Astrocyte (in vitro differentiated cells and primary cell): Measurements from ENCODE around the gene MMEL1. TPM values are rescaled to one million over a fixed set of nuclear protein-coding genes. Genes with fewer than 3 reads are reported as not detected.

Experiments used
- DNase-seq: peaks from one replicate; pipeline ENCODE4 v3.0.0-alpha.2; 2010; ENCODE audit warnings: low read depth
- FAIRE-seq: peaks from 2 replicates; lab custom pipeline; 2011; peaks lifted over from hg19 to GRCh38; lab: Jason Lieb, UNC
- H2AFZ ChIP-seq: 2 replicates; pipeline ENCODE4 v1.6.0; 2012; ENCODE audit warnings: low read depth, low read length, inconsistent platforms
- H3K27ac ChIP-seq: 2 replicates; pipeline ENCODE4 v1.5.1; 2011; ENCODE audit warnings: low read depth, low read length, inconsistent platforms
- H3K27me3 ChIP-seq: 2 replicates; pipeline ENCODE4 v1.6.0; 2011; ENCODE audit warnings: low read length, inconsistent platforms; ENCODE audit not compliant: insufficient read depth
- H3K36me3 ChIP-seq: 2 replicates; pipeline ENCODE4 v1.5.1; 2011; ENCODE audit warnings: low read length, inconsistent platforms; ENCODE audit not compliant: insufficient read depth
- H3K4me1 ChIP-seq: 2 replicates; pipeline ENCODE4 v1.5.1; 2011; ENCODE audit warnings: low read length, inconsistent platforms; ENCODE audit not compliant: insufficient read depth
- H3K4me2 ChIP-seq: 2 replicates; pipeline ENCODE4 v1.6.0; 2012; ENCODE audit warnings: low read length, inconsistent platforms
- H3K4me3 ChIP-seq: 2 replicates; pipeline ENCODE4 v1.5.1; 2011; ENCODE audit warnings: low read depth, mild to moderate bottlenecking, low read length, inconsistent platforms; ENCODE audit not compliant: insufficient read depth
- H3K79me2 ChIP-seq: 2 replicates; pipeline ENCODE4 v1.6.0; 2012; ENCODE audit warnings: mild to moderate bottlenecking, low read length, inconsistent platforms; ENCODE audit not compliant: insufficient read depth
- H3K9ac ChIP-seq: 2 replicates; pipeline ENCODE4 v1.6.0; 2012; ENCODE audit warnings: mild to moderate bottlenecking, low read length, inconsistent platforms
- H3K9me3 ChIP-seq: 2 replicates; pipeline ENCODE4 v1.5.1; 2012; ENCODE audit warnings: low read depth, mild to moderate bottlenecking, low read length, inconsistent platforms; ENCODE audit not compliant: insufficient read depth
- H4K20me1 ChIP-seq: 2 replicates; pipeline ENCODE4 v1.6.0; 2012; ENCODE audit warnings: low read length, inconsistent platforms; ENCODE audit not compliant: insufficient read depth
- H3K27ac Mint-ChIP-seq: one replicate; pipeline ENCODE4 v1.8.0; 2021; ENCODE audit warnings: mild to moderate bottlenecking, mixed read lengths; ENCODE audit not compliant: unreplicated experiment
- H3K27me3 Mint-ChIP-seq: one replicate; pipeline ENCODE4 v1.8.0; 2021; ENCODE audit warnings: low read depth, mixed read lengths; ENCODE audit not compliant: unreplicated experiment
- H3K36me3 Mint-ChIP-seq: one replicate; pipeline ENCODE4 v1.8.0; 2021; ENCODE audit warnings: low read depth, mixed read lengths; ENCODE audit not compliant: unreplicated experiment
- H3K4me1 Mint-ChIP-seq: one replicate; pipeline ENCODE4 v1.8.0; 2021; ENCODE audit warnings: low read depth, mixed read lengths; ENCODE audit not compliant: unreplicated experiment
- H3K4me3 Mint-ChIP-seq: one replicate; pipeline ENCODE4 v1.8.0; 2021; ENCODE audit warnings: mild to moderate bottlenecking, moderate library complexity, mixed read lengths; ENCODE audit not compliant: unreplicated experiment
- H3K9me3 Mint-ChIP-seq: one replicate; pipeline ENCODE4 v1.8.0; 2021; ENCODE audit warnings: mild to moderate bottlenecking, mixed read lengths; ENCODE audit not compliant: unreplicated experiment
- EZH2 ChIP-seq: IDR thresholded peaks from 2 replicates; pipeline ENCODE4 v1.6.1; 2012; ENCODE audit warnings: mild to moderate bottlenecking, low read length, inconsistent platforms; ENCODE audit not compliant: insufficient read depth
- total RNA-seq: library from RNA; stranded (reverse); gene quantifications from 2 replicates; pipeline ENCODE4 v1.2.1, GENCODE V29; 2021
- TF ChIP-seq, protein P1 (sequence below): IDR thresholded peaks from 2 replicates; pipeline ENCODE4 v1.5.1; 2011; ENCODE audit warnings: low read depth, mild to moderate bottlenecking, inconsistent platforms, low read length, moderate library complexity; ENCODE audit not compliant: insufficient read depth

MMEL1 gene
- total RNA-seq, 1 donor from 2014 or later = not detected

DNA sequence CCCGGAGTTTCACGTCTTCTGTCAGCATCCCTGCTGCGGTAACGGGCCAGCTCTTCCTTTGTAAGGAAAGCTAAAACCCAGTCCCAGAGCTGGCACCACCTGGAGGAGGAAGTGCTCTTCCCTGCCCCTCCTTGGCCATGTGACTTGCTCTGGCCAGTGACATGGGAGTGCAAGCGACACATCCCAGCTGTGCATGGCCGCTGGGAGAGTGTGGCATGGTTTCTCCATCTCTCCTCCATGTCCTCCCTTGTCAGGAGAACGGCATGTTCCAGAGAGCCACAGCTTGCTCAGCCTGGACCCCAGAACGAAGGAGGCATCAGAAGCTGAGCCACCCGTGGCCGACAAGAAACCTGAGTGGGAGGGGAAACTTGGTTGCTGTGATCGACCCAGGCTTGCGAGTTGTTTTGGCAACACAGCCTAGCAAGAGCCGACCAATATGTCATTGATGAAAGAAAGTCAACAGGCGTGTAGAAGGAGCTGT lies 48.9 kb downstream of the MMEL1 start:
- no peak overlapping the region for H3K4me2 ChIP-seq
- no peaks in the 10 kb centered on the region for H3K27me3 ChIP-seq
- Mint-ChIP-seq H3K27ac (no peak overlapping the region), H3K4me1 (peaks cover 12% of the 10 kb centered on the region), H3K36me3 (no peaks in the 10 kb centered on the region), H3K4me3 (no peak overlapping the region), H3K27me3 (no peaks in the 10 kb centered on the region), H3K9me3 (peaks cover 3% of the 10 kb centered on the region)
- peaks cover 15% of the 10 kb centered on the region for H3K4me1 ChIP-seq
- no peaks in the 10 kb centered on the region for H3K36me3 ChIP-seq
- H2AFZ ChIP-seq = no peak overlapping the region
- TF ChIP-seq EZH2 = no peak
- H4K20me1 ChIP-seq = no peaks in the 10 kb centered on the region
- DNase-seq (no peak), FAIRE-seq (no peak)
- no peak overlapping the region for H3K4me3 ChIP-seq
- no peak overlapping the region for H3K9ac ChIP-seq
- no peaks in the 10 kb centered on the region for H3K9me3 ChIP-seq
- H3K27ac ChIP-seq = no peak overlapping the region
- no peaks in the 10 kb centered on the region for H3K79me2 ChIP-seq

GRCh38 chr1:2583331-2583791 lies 49.5 kb downstream of the MMEL1 start:
- no peak for DNase-seq
- peaks cover 3% of the 10 kb centered on the region for H3K9me3 Mint-ChIP-seq
- no peak for TF ChIP-seq EZH2
- TF ChIP-seq, protein P1, sequence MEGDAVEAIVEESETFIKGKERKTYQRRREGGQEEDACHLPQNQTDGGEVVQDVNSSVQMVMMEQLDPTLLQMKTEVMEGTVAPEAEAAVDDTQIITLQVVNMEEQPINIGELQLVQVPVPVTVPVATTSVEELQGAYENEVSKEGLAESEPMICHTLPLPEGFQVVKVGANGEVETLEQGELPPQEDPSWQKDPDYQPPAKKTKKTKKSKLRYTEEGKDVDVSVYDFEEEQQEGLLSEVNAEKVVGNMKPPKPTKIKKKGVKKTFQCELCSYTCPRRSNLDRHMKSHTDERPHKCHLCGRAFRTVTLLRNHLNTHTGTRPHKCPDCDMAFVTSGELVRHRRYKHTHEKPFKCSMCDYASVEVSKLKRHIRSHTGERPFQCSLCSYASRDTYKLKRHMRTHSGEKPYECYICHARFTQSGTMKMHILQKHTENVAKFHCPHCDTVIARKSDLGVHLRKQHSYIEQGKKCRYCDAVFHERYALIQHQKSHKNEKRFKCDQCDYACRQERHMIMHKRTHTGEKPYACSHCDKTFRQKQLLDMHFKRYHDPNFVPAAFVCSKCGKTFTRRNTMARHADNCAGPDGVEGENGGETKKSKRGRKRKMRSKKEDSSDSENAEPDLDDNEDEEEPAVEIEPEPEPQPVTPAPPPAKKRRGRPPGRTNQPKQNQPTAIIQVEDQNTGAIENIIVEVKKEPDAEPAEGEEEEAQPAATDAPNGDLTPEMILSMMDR = no peak
- Histone ChIP-seq H3K4me2 (no peak overlapping the region), H3K27ac (no peak overlapping the region), H3K27me3 (no peaks in the 10 kb centered on the region), H3K4me3 (no peak overlapping the region), H4K20me1 (no peaks in the 10 kb centered on the region), H3K9me3 (no peaks in the 10 kb centered on the region), H2AFZ (no peak overlapping the region), H3K36me3 (no peaks in the 10 kb centered on the region), H3K79me2 (no peaks in the 10 kb centered on the region), H3K9ac (no peak overlapping the region), H3K4me1 (peaks cover 15% of the 10 kb centered on the region)
- H3K27me3 Mint-ChIP-seq = no peaks in the 10 kb centered on the region
- peaks cover 13% of the 10 kb centered on the region for H3K4me1 Mint-ChIP-seq
- no peak for FAIRE-seq
- no peak overlapping the region for H3K4me3 Mint-ChIP-seq
- H3K36me3 Mint-ChIP-seq = no peaks in the 10 kb centered on the region
- no peak overlapping the region for H3K27ac Mint-ChIP-seq

DNA sequence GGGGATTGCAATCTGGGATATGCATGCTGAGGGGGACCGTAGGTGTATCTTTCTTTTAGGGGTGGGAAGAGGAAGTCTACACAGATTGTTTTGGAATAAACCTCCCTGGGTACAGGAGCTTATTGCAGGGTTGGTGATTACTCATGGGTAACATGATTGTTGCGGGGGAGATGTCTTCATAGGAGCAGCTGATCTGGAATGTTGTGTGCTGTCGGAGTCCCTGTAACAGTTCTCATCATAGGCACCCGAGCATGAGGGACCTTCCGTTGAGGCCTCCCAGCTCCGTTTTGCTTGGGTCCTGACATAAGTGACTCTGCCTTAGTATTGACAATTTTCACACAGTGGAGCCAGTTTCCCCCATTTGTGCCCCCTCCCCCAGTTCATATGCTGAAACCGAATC lies 50.4 kb downstream of the MMEL1 start:
- H3K27ac Mint-ChIP-seq = no peak overlapping the region
- DNase-seq (no peak), FAIRE-seq (no peak)
- Histone ChIP-seq H3K9ac (no peak overlapping the region), H3K36me3 (no peaks in the 10 kb centered on the region), H3K9me3 (no peaks in the 10 kb centered on the region), H3K4me2 (no peak overlapping the region), H3K27ac (no peak overlapping the region), H3K4me1 (peaks cover 13% of the 10 kb centered on the region), H3K4me3 (no peak overlapping the region), H3K79me2 (no peaks in the 10 kb centered on the region), H2AFZ (no peak overlapping the region), H4K20me1 (no peaks in the 10 kb centered on the region), H3K27me3 (no peaks in the 10 kb centered on the region)
- no peak for TF ChIP-seq EZH2
- TF ChIP-seq, protein P1 = no peak
- peaks cover 15% of the 10 kb centered on the region for H3K4me1 Mint-ChIP-seq
- H3K36me3 Mint-ChIP-seq = no peaks in the 10 kb centered on the region
- H3K9me3 Mint-ChIP-seq = peaks cover 3% of the 10 kb centered on the region
- H3K4me3 Mint-ChIP-seq = no peak overlapping the region
- H3K27me3 Mint-ChIP-seq = no peaks in the 10 kb centered on the region
